Neural progenitor cell (in vitro differentiated cells): Measurements from ENCODE around the gene NXNL2.

Experiments used
- CTCF ChIP-seq: fragments of 200-600 bp; sonication (generic); IDR thresholded peaks from 2 replicates; pipeline ENCODE4 v1.5.1; 2017; ENCODE audit warnings: antibody characterized with exemption, mild to moderate bottlenecking
- EZH2phosphoT487 ChIP-seq: fragments of 200-600 bp; sonication (generic); IDR thresholded peaks from 2 replicates; pipeline ENCODE4 v1.6.1; 2017; ENCODE audit warnings: antibody characterized with exemption

- TF ChIP-seq EZH2phosphoT487: no peak
- no peak for TF ChIP-seq CTCF
Measured at GRCh38 chr9:88537761-88538091, 2.7 kb downstream of the NXNL2 start.
